Measurements from ENCODE around the gene LTB4R. TPM values are rescaled to one million over a fixed set of nuclear protein-coding genes. Genes with fewer than 3 reads are reported as not detected.

LTB4R gene
- total RNA-seq, 2 donors from 2014 or later, result 11.8 to 14.2 TPM

- 83% methylated on average over 10 of the region's 10 CpGs for WGBS
- peaks cover 4% of the 10 kb centered on the region for H3K27me3 ChIP-seq (replicated peaks; ENCODE audit: insufficient read depth)
- H3K27ac ChIP-seq, result no peak overlapping the region
- no peak overlapping the region for H3K4me3 ChIP-seq
- H3K36me3 ChIP-seq, result no peaks in the 10 kb centered on the region
- TF ChIP-seq, protein P1, sequence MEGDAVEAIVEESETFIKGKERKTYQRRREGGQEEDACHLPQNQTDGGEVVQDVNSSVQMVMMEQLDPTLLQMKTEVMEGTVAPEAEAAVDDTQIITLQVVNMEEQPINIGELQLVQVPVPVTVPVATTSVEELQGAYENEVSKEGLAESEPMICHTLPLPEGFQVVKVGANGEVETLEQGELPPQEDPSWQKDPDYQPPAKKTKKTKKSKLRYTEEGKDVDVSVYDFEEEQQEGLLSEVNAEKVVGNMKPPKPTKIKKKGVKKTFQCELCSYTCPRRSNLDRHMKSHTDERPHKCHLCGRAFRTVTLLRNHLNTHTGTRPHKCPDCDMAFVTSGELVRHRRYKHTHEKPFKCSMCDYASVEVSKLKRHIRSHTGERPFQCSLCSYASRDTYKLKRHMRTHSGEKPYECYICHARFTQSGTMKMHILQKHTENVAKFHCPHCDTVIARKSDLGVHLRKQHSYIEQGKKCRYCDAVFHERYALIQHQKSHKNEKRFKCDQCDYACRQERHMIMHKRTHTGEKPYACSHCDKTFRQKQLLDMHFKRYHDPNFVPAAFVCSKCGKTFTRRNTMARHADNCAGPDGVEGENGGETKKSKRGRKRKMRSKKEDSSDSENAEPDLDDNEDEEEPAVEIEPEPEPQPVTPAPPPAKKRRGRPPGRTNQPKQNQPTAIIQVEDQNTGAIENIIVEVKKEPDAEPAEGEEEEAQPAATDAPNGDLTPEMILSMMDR (IDR thresholded peaks at IDR 0.05), result no peak
- TF ChIP-seq POLR2AphosphoS5 (IDR thresholded peaks at IDR 0.05) (no peak), POLR2A (IDR thresholded peaks at IDR 0.05) (no peak)
- DNase-seq (ENCODE audit: low spot score), result no peak
- H3K4me1 ChIP-seq (replicated peaks), result peaks cover 2% of the 10 kb centered on the region
- no peaks in the 10 kb centered on the region for H3K9me3 ChIP-seq
- intact Hi-C loops (cut with DNase I), result no loop called here
Measured at GRCh38 chr14:24315243-24315806, 4.0 kb downstream of the LTB4R start.

GRCh38 chr14:24315807-24316596 lies 4.7 kb downstream of the LTB4R start:
- H3K27me3 ChIP-seq (replicated peaks; ENCODE audit: insufficient read depth), result peaks cover 4% of the 10 kb centered on the region
- WGBS, result 38% methylated on average over 50 of the region's 70 CpGs
- intact Hi-C loops (cut with DNase I), result no loop called here
- no peaks in the 10 kb centered on the region for H3K9me3 ChIP-seq
- no peak for DNase-seq (ENCODE audit: low spot score)
- no peak overlapping the region for H3K4me3 ChIP-seq
- H3K36me3 ChIP-seq, result no peaks in the 10 kb centered on the region
- TF ChIP-seq POLR2AphosphoS5 (IDR thresholded peaks at IDR 0.05), result no peak
- TF ChIP-seq, protein P1 (IDR thresholded peaks at IDR 0.05), result no peak
- TF ChIP-seq POLR2A (IDR thresholded peaks at IDR 0.05), result no peak
- no peak overlapping the region for H3K27ac ChIP-seq
- H3K4me1 ChIP-seq (replicated peaks), result no peaks in the 10 kb centered on the region

- no peaks in the 10 kb centered on the region for H3K36me3 ChIP-seq
- H3K4me3 ChIP-seq, result no peak overlapping the region
- DNase-seq (ENCODE audit: low spot score), result no peak
- intact Hi-C loops (cut with DNase I), result no loop called here
- WGBS, result 38% methylated on average over 18 of the region's 18 CpGs
- peaks cover 4% of the 10 kb centered on the region for H3K27me3 ChIP-seq (replicated peaks; ENCODE audit: insufficient read depth)
- TF ChIP-seq POLR2AphosphoS5 (IDR thresholded peaks at IDR 0.05), result no peak
- TF ChIP-seq, protein P1 (IDR thresholded peaks at IDR 0.05), result no peak
- TF ChIP-seq POLR2A (IDR thresholded peaks at IDR 0.05), result no peak
- H3K4me1 ChIP-seq (replicated peaks), result no peaks in the 10 kb centered on the region
- H3K9me3 ChIP-seq, result no peaks in the 10 kb centered on the region
- no peak overlapping the region for H3K27ac ChIP-seq
Measured at GRCh38 chr14:24316597-24316950, 5.3 kb downstream of the LTB4R start.

DNA sequence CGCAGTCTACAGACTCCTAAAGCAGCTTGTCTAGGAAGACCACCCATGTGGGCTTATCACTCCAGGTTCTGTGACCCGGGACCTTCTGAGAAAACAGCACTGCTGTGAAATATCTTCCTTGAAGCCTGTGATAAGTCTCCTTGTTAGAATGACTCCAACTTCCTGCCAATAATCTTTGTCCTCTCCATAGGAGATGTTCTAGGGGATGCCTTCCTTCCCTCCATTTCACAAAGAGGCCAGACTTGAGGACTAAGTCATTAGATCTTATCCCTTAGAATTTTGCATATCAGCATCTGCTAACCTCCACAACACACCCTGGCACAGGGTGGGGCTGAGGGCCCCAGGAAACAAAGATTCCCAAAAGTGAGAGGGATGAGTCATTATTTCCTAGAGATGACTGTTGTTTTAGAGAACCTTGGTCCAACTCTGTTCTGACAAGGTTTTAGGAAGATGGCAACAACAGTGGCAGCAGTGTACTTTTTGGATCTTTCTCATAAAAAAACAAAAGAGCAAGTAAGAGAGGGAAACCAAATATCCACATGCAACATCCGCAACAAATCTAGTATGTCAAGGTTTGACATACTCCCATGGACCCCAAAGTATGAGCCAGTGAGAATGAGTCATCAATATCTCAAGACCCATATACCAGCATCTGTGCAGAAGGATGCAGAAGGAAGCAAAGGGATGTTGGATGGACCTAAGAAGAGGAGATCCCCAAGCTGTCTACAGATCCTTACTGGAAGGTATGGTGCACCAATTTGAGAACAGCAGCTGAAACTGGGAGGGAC lies 6.0 kb downstream of the LTB4R start:
- no peaks in the 10 kb centered on the region for H3K4me1 ChIP-seq (replicated peaks)

More for the DNA sequence above, 6.0 kb downstream of the LTB4R start:
- Histone ChIP-seq H3K27me3 (replicated peaks; ENCODE audit: insufficient read depth) (peaks cover 4% of the 10 kb centered on the region), H3K36me3 (no peaks in the 10 kb centered on the region), H3K4me3 (no peak overlapping the region), H3K27ac (no peak overlapping the region), H3K9me3 (no peaks in the 10 kb centered on the region)
- TF ChIP-seq POLR2A (IDR thresholded peaks at IDR 0.05), result no peak
- TF ChIP-seq POLR2AphosphoS5 (IDR thresholded peaks at IDR 0.05), result no peak
- TF ChIP-seq, protein P1 (IDR thresholded peaks at IDR 0.05), result no peak
- intact Hi-C loops (cut with DNase I), result no loop called here
- 87% methylated on average over 3 of the region's 3 CpGs for WGBS
- DNase-seq (ENCODE audit: low spot score), result no peak

Measured in prostate gland (tissue), 2 donors.